ENCODE measurements around the gene DUOX2. TPM values are rescaled to one million over a fixed set of nuclear protein-coding genes. Genes with fewer than 3 reads are reported as not detected.

The DUOX2 gene
- total and polyA plus RNA-seq, 4 donors = 0.06 to 0.08 TPM; not detected in 2

GRCh38 chr15:45143056-45143455, 29.1 kb upstream of the DUOX2 start:
- no peak for DNase-seq (ENCODE audit: low spot score)
- WGBS = 92% methylated on average over 7 of the region's 7 CpGs
- no peak overlapping the region for H3K27ac ChIP-seq (ENCODE audit: low read depth in 1 of 2, low read length in 2 of 2)
- TF ChIP-seq NR2F2 (IDR thresholded peaks at IDR 0.05) (no peak), RXRA (IDR thresholded peaks at IDR 0.05) (no peak), CTCF (IDR thresholded peaks at IDR 0.05; ENCODE audit: low read depth, low read length, missing input control) (no peak), TAF1 (conservative IDR thresholded peaks at IDR 0.05) (no peak), MAX (IDR thresholded peaks at IDR 0.05) (no peak), JUND (IDR thresholded peaks at IDR 0.05) (no peak), EGR1 (IDR thresholded peaks at IDR 0.05; ENCODE audit: low read depth in 2 of 2) (no peak)
- H3K4me1 ChIP-seq (ENCODE audit: control insufficient read depth in 4 of 4, insufficient read depth in 4 of 4, low read length in 3 of 4) = peaks cover 0 to 9% (median 2%) of the 10 kb centered on the region in 4 donors
- H3K4me3 ChIP-seq (ENCODE audit: low read depth in 1 of 3, low read length in 3 of 3) = no peak overlapping the region
- H3K9me3 ChIP-seq (ENCODE audit: control insufficient read depth in 4 of 4, low read length in 3 of 4) = no peaks in the 10 kb centered on the region
- no peaks in the 10 kb centered on the region for H3K36me3 ChIP-seq (ENCODE audit: control insufficient read depth in 4 of 4, insufficient read depth in 3 of 4, low read depth in 1 of 4, low read length in 3 of 4)
- H3K27me3 ChIP-seq (ENCODE audit: control insufficient read depth in 4 of 4, insufficient read depth in 4 of 4, low read length in 3 of 4) = no peaks in the 10 kb centered on the region
- no peak overlapping the region for H3K9ac ChIP-seq (ENCODE audit: low read depth in 1 of 2, low read length in 2 of 2)

GRCh38 chr15:45141386-45141785, 27.4 kb upstream of the DUOX2 start:
- no peak for TF ChIP-seq HNF4A (conservative IDR thresholded peaks at IDR 0.05)
- no peak for TF ChIP-seq RXRA (IDR thresholded peaks at IDR 0.05)
- no peak for TF ChIP-seq GABPA (IDR thresholded peaks at IDR 0.05 in 1 of 2, conservative IDR thresholded peaks at IDR 0.05 in 1 of 2)
- TF ChIP-seq JUND (IDR thresholded peaks at IDR 0.05) = no peak
- TF ChIP-seq FOXA2 (IDR thresholded peaks at IDR 0.05) = no peak
- TF ChIP-seq YY1 (IDR thresholded peaks at IDR 0.05) = no peak
- no peak for TF ChIP-seq RAD21 (IDR thresholded peaks at IDR 0.05)
- TF ChIP-seq HNF4G (IDR thresholded peaks at IDR 0.05) = no peak
- H3K4me1 ChIP-seq (ENCODE audit: control insufficient read depth in 4 of 4, insufficient read depth in 4 of 4, low read length in 3 of 4) = peaks cover 0 to 9% (median 2%) of the 10 kb centered on the region in 4 donors
- 89% methylated on average over 5 of the region's 5 CpGs for WGBS
- no peak for DNase-seq (ENCODE audit: low spot score)
- no peaks in the 10 kb centered on the region for H3K36me3 ChIP-seq (ENCODE audit: control insufficient read depth in 4 of 4, insufficient read depth in 3 of 4, low read depth in 1 of 4, low read length in 3 of 4)
- H3K27ac ChIP-seq (ENCODE audit: low read depth in 1 of 2, low read length in 2 of 2) = no peak overlapping the region
- no peaks in the 10 kb centered on the region for H3K9me3 ChIP-seq (ENCODE audit: control insufficient read depth in 4 of 4, low read length in 3 of 4)
- no peaks in the 10 kb centered on the region for H3K27me3 ChIP-seq (ENCODE audit: control insufficient read depth in 4 of 4, insufficient read depth in 4 of 4, low read length in 3 of 4)
- H3K4me3 ChIP-seq (ENCODE audit: low read depth in 1 of 3, low read length in 3 of 3) = no peak overlapping the region
- no peak overlapping the region for H3K9ac ChIP-seq (ENCODE audit: low read depth in 1 of 2, low read length in 2 of 2)

GRCh38 chr15:45140557-45141250, 26.7 kb upstream of the DUOX2 start:
- Histone ChIP-seq H3K9me3 (ENCODE audit: control insufficient read depth in 4 of 4, low read length in 3 of 4) (no peaks in the 10 kb centered on the region), H3K36me3 (ENCODE audit: control insufficient read depth in 4 of 4, insufficient read depth in 3 of 4, low read depth in 1 of 4, low read length in 3 of 4) (no peaks in the 10 kb centered on the region), H3K27ac (ENCODE audit: low read depth in 1 of 2, low read length in 2 of 2) (no peak overlapping the region), H3K9ac (ENCODE audit: low read depth in 1 of 2, low read length in 2 of 2) (no peak overlapping the region), H3K27me3 (ENCODE audit: control insufficient read depth in 4 of 4, insufficient read depth in 4 of 4, low read length in 3 of 4) (no peaks in the 10 kb centered on the region), H3K4me1 (ENCODE audit: control insufficient read depth in 4 of 4, insufficient read depth in 4 of 4, low read length in 3 of 4) (peaks cover 0 to 9% (median 2%) of the 10 kb centered on the region in 4 donors), H3K4me3 (ENCODE audit: low read depth in 1 of 3, low read length in 3 of 3) (no peak overlapping the region)
- WGBS = 97% methylated on average over 10 of the region's 10 CpGs
- TF ChIP-seq NR2F2 (IDR thresholded peaks at IDR 0.05) (no peak), HNF4A (conservative IDR thresholded peaks at IDR 0.05) (no peak), SP1 (IDR thresholded peaks at IDR 0.05) (no peak), ZBTB33 (IDR thresholded peaks at IDR 0.05) (no peak)
- no peak for DNase-seq (ENCODE audit: low spot score)
